Activated CD4-positive, CD25-positive, alpha-beta regulatory T cell treated with anti-CD3 and anti-CD28 coated beads, Interleukin-2, amount 50 U/mL, for 16 hours (primary cell): ENCODE measurements around the gene SEMA4D.

Experiments
- DNase-seq: peaks from one replicate; pipeline ENCODE4 v3.0.0-alpha.2; 2020; ENCODE audit warnings: low read depth, low spot score

Gene SEMA4D

DNA sequence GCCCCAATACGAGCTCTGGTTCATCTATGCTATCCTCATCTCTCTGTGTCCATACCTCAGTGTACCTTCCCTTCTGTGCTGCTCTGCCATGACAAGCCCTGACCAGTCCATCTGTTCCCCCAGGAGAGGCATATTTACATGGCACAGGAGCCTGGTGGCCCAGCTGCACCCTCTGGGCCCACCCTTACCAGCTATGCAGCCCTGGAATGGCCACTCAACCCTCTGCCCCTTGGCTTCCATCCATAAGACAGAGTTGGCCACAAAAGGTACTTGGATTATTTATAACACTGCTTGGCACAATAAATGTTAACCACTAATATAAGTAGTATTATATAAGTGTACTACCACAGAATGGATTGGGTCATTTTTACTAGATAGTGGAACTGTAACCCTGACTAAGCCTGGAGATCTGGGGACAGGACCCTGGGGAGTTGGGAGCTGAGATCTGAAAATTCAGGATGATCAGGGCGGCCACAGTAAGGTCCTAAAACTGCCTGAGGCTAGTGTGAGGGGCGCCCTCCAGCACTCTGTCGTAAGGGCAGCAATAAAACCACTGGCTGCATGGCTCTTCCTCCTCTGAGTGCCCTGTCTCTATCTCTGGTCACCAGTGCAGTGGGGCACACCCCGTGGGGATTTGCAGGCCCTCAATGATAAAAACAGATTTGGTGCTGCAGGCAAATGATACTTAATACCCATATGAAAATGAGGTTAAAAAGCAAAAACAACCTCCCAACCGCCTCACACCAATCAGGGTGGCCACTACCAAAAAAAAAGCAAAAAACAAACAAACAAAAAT lies 65.8 kb downstream of the SEMA4D start:
- DNase-seq: no peak

DNA sequence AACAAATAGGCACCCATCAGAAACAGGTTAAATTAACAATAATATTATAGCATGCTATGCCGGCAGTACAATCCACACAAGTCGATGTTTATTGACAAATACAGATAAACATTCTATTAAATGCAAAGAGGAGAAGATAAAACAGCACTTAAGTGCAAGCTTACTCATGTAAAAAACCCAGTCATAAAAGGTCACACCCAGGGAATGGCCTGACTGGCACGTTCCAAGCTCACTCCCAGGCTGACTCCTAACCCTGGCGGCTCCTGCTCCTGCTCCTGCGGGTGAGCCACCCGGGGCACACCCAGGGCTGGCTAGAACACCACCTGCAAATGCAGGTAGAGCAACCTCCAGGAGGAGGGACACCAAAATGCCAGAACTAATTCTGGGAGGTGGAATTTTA lies 66.9 kb downstream of the SEMA4D start:
- DNase-seq: no peak

DNA sequence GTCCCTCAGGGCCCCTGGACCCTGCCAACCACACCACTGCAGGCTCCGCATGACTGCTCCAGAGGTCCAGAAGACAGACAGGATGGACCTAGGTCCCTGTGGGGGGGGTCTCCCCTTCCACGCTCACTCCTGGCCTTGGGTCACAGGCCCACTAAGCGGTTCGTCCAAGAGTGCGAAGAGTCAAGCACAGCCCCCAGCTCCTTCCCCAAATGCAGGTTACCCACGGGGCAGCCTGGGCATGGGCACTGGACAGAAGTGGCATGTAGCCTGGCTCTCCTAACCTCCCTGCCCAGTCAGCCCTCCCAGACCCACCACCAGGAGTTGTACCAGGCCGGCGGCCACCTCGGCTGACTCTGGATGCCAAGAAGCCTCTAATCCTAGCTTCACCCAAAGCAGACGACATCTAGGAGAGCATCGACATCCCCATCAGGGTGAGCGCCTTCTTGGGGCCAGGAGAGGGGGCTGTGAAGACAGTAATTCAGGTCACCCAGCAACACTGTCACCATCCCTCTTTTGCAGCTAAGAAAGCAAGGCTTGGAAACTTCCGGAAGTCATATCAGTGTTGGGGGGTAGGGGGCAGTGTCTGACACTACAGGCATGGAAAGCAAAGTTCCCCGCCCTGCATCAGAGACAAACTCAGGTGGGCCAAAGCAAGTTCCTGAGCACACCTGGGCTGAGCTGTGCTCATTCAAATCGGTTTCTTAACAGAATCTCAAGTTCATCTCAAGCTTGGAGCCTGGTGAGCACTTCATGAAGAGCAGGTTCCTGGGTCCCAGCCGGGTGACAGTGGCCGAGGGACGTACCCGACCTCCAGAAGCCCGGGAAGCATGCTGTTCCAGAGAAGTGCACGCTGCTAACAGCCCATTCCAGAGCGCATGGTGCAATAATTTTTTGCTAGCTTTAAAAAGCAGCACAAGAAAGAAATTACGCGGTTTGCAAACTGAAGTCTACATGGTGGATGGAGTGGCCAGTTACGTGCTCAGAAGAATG lies 68.7 kb downstream of the SEMA4D start:
- no peak for DNase-seq

DNA sequence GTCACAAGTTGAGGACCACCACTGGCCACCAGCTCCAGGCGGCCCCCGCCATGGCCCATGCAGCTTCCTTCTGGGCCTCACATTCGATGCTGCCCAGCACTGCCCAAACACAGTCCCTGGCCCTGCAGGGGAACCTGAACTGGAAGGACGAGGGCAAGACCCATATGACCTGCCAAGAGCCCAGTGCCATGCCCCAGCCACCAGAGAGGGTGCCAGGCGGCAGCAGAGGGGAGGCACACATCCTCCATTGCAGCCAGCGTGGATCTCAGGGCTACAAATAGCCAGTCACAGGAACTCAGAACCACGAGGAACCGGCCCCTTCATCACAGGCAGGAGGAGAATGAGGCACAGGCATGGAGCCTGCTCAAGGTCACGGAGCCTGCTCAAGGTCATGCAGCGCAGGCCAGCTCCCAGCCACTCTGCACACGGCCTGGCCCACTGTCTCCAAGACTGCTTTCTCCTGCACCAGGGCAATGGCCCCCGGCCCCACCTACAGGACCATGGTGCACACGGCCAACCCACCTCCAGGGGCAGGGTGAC lies 69.6 kb downstream of the SEMA4D start:
- no peak for DNase-seq

DNA sequence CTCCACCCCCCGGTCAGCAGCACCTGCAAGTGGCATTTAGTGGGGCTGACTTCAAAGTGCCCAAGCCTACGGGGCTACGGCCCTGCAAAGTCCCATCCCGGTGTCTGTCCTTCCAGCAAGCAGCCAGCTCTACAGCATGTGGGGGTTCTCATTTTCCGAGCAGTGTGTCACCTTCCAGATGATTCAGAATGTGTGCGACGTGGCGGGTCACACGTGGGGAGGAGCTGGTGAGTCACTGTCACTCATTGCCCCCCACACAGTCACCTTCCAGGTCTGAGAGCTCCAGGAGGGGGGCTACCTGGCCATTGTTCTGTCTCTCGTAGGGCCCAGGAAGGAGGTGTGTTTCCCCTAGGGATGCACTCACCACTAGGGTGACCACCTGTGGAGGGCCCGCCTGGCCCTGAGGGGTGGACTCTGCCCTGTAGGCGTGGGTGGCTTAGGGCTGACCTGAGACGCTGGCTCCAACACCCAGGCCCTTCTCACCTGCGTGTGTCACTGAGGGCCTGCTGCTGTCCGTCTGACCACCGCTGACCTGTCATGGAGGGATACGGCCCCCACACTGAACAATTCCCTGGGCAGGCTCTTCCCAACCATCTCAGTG lies 70.2 kb downstream of the SEMA4D start:
- peak; percentile 57 for DNase-seq

DNA sequence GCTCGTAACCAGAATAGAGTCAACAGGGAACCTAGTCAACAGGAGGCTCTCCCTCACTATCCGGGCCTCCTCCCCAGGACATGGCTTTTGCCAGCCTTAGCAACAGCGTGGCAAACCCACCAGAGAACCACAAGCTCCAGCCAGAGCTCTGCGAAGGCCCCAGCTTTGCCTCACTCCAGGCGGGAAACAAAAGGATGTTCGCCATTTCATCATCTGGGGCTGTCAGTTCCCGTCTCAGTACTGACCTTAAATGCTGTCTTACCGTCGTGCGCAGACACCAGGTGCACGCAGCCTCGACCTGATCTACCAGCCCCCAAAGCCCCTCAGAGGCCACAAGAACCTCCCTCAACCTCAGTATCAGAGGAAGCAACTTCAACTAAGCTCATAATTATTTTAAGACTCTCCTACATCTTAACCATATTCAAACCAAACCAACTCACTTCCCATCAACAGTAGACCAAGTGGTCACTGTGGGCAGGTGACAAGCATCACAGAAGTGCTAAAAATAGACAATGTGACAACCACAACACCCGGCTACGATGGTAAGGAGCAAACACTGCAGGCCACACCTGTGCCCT lies 71.4 kb downstream of the SEMA4D start:
- no peak for DNase-seq

DNA sequence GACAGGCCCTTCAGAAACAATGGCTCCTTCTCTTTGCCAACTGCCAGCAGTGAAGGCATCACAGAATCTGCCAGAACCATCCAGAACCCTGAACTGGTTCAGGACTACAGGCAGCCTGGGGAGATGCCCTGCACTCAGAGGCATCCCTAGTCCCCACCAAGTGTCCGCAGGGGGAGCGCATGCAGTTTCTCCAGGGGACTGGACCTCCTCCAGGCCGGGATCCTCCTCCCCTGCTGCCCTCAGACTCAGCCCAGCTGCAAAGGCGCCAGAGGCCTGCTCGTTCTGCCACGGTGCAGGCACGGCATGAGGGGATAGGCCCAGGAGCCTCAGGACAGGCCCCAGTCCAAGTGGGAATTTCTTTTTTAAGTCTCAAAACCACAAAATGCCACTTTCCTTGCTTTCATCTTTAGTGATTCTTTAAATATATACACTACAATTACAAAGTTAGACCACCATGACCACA lies 72.0 kb downstream of the SEMA4D start:
- DNase-seq: no peak

DNA sequence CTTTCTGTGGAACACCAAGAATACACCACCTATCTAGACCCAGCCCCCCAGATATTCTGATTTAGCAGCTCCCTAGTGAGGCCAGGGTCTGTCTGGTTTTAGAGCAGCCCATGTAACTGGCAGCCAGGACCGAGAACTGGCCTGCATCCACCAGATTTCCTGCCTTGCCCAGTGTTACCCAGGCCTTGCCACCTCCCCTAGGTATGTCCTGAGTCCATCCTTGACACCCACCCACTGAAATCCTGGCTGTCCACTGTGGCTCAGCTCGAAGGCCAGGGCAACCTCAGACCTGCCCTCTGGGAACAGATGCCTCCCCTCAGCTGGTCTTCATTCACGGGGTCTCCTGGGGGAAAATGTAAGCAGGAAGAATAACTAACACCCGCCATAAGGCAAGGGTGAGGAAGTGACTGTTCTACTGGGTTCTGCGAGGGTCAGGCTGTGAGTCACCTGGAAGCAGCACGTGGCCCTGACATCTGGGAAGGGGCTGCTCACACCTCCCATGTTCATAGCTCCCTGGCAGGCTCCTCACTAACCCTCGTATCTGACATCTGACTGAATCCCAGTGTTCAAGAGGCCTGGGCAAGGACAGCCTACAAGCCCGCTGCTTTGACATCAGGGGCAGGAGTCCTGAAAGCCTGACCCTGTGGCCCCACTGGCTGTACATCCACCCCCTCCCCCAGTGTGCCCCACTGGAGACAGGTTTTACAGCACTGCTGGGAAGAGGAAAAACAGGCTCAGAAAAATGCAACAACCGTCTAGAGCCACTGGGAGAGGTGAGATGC lies 72.7 kb downstream of the SEMA4D start:
- DNase-seq: no peak

DNA sequence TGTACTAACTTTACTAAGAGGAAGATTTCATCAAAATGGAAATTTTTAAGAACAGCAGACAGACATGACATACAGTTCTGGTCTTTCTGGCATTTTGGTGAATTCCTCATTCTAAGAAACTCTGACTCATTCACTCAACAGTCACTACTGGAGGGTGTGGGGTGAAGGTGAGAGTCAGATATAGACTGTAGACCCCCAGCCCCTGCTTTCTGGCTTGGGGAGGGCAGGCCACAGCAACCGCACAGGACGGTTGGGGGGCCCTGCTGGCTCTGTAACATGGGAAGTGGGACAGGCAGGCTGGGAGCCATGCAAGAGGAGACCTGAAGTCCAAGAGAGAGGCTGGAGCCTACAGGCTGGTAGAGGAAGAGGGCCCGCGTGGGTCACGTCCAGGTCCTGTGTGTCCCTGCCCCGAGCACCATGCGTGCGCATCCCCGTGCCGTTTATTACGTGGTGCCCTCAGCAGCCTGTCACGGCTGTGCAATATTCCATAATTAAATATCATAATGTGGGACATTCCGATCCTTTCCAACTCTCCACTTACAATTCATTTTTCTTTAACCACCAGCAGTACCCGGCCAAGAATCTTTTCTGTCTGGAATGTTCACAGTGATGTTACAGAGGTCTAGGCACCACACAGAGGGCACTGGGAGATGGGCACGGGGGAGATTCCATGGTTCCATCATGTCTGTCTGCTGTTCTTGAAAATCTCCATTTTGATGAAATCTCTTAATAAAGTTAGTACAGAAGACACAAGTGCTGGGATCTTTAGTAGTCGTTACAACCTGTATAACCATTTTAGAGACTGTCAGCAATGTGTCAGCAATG lies 75.5 kb downstream of the SEMA4D start:
- DNase-seq: peak; percentile 56

DNA sequence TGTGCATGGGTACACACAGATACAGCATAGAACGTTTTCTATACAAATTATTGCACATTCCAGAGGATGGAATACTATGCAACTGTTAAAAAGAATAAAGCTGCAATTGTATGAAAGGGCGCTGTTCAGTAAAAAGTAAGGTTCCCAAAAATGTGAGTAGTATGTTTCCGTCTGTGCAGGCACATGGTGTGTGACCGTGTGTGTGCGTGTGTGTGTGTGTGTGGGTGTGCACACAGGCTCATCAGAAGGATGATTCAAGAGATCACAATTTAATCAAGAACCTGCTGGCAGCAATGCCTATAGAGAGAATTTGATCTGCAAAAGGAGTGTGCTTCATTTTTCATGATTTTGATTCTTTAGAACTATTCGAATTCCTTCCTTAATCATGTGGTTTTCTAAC lies 76.3 kb downstream of the SEMA4D start:
- DNase-seq: no peak

DNA sequence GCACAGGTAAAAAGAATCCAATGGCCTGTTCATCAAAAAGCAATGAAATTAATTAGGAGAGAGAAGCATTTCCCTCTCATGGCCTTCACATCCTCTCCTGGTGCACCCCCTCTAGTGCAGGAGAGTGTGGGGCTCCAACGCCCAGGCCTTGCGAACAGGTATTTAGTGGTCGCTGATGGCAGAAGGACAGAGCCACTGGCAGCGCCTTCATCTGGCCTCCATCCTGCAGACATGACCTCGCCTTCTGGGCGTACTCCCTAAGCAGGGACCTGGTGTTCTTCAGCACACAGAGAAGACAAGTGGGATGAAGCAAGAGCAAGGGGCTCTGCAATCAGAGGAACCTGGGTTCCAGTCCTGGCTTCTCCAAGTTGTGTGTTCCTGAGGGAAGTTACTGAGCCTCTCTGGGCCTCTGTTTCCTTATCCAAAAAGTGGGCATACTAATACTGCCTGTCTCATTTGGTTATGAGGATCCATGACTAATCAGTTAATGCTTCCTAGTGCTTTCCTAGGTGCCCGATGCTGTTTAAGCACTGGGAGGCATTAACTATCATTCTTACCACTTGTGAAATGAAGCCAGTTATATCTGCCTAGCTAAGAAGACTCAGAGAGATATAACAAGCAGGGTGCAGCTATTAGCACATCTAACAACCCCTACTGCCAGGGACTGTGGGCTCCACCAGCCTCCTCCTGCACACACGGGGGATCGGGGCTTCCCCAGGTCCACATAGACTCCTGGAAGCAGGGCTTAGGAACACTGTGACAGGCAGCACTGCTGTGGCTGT lies 77.3 kb downstream of the SEMA4D start:
- no peak for DNase-seq

DNA sequence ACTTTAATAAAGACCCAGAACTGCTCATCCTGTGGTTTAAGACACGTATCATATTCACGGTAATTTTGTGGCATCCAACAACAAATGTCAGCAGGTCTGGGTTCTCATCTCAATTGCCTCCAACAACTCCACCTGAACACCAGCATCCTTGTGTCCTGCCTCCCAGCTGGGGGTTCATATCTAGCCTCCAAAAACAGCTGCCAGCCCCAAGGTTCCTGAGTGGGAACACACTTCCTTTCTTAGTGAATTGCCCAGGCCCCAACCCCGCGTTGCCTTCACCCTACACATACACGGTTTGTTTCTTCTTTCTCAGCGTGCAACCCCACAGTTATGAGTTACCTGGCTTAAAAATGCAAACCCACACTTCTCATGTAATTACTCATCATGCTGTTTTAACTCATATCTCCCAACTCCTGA lies 77.9 kb downstream of the SEMA4D start:
- DNase-seq: no peak

DNA sequence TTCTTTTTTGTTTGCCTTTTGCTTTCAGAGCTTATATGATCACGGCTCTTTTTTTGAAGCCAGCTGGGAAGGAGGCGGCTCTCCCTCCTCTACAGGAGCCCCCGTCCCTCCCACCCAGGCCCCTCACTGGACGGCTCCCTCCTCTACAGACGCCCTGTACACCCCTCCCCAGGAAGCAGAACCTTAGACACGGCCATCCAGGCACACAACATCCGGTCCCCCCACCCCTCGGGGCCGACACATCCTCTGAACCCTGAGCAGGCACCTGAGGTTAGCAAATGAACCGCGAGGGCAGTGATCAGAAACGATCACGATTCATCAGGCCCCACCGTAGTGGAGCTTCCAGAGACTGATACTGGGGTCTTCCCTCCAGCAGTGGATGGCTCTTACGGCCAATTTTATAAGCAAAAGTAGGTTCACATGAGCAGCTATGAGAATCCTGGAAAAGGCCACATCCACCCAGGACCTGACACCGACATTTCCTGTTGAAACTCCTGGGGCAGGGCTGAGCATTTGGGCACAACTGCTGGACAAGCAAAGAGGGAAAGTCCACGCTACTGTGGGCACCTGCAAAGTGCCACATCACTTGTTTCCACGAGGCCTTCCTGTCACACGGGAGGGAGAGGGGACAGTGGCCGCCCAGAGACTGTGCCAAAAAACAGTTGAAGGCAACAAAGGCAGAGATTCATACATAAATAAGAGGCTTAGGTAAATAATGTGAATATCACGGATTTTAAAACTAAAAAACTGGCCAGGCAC lies 78.9 kb downstream of the SEMA4D start:
- DNase-seq: peak; percentile 58

DNA sequence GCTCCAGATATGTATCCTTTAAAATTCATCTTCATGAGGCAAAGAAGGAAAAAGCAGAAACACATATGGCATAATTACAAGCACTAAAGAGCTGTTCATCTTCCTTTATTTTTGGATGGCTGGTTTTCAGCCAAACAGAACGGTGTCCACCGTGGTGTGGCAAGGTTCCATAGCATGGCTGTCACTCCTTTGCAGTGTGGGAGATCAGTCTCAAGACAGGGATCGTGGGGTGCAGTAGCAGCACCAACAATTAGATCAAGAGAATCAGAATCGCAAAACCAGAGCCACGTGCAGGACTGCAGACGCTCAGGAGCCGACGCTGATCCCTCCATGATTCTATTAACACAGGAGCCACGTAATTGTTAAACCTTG lies 79.5 kb downstream of the SEMA4D start:
- no peak for DNase-seq

DNA sequence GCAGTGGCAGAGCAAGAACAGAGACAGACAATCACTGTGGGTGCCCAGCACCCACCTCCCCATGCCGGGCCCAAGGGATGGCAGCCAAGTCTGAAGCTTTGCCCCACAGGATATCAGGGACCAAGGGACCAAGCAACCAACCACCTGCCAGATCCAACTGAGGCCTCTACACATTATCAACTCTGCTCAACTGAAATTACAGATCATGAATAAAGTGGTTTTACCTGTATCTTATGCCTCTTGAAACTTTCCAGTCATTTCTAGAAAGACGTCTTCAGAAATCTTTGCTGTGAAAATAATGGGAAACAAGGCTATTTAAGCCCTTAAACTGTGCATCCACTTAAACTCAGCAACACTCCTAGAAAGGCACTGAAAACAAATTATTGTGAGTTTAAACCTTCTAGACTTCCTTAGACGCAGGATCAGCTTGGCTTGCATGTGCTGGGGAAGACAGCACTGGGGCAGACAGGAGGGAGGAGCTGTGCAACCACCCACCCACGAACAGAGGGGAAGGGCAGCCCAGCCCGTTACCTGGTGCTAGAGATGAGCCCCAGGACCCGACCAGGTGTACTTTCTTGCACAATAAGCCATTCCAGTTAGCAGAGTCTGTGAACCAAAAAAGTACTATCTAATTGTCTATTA lies 80.0 kb downstream of the SEMA4D start:
- no peak for DNase-seq

DNA sequence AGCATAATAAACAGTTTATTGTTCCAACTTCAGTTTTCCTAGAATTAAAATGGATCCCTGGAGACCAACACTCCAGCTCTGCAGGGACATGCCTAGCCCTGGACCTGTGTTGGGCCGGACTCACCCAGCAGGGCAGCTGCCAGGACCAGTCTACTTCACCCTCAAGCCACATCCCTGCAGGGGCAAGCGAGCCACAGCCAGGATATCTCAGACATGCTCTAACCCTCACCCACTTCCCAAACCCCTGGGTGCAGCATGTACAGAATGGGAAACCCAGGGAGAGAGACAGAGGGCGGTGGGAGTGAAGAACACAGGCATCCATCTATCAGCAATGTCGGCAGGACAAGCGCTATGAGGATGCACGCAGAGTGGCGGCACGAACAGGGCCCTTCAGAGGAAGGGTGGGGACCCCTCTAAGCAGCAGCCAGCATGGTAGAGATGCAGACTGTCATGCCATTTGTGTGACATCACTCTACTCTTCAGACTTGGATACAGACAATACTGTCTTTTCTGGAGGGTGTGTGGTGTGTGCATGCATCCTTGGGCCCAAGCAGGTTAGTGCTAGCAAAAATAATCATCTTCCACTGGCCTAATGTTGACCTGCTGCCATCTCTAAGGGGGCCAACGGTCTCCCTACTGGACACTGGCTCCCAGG lies 83.1 kb downstream of the SEMA4D start:
- no peak for DNase-seq

DNA sequence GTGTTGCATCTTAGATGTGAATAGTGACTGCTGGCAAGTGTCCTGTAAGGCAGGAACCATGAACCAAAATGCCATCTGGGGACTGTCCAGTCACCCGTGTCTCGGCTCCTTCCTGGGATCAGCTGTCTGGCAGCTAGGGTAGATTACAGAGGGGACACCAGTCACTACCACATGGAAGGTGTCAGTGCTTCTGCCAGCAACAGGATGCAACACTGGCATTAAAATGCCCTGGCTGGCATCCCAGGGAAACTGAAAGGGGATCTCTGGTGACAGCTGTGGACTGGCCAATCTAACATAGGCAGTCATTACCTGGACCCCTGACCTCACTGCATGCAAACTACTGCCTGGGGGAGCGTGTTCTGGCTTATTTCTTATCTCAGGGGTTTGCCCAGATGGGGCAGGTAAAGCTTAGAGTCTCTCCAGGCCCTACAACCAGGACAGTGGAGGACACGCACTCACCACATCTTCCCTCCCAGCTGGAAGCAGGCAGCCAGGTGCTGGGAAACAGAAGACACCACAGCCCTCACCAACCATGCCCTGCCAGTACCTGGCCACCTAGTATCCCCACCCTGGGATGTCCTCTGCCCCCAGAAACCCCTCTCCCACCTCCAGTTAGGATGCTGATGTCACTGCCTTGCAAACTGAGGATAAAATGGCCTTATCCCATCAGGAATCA lies 83.8 kb downstream of the SEMA4D start:
- no peak for DNase-seq
